ENCODE measurements around the gene TNS2.

DNA sequence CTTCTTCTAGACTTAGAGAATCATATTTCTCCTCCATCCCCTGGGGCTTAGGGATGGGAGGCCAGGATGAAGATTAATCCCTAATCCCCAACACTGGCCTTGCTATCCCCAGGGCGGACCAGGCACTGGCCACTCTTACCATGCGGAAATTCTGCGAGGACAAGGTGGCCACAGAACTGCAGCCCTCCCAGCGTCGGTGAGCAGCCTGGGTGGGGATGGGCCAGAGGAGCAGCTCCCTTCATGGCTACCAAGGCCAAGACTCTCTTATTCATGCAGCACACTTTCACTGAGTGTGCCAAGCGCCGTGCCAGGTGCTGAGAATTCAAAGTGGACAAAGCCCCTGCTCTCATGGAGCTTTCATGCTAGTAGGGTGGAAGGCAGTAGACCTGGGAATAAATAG, 7.0 kb downstream of the TNS2 start:
- TF ChIP-seq, protein P1, sequence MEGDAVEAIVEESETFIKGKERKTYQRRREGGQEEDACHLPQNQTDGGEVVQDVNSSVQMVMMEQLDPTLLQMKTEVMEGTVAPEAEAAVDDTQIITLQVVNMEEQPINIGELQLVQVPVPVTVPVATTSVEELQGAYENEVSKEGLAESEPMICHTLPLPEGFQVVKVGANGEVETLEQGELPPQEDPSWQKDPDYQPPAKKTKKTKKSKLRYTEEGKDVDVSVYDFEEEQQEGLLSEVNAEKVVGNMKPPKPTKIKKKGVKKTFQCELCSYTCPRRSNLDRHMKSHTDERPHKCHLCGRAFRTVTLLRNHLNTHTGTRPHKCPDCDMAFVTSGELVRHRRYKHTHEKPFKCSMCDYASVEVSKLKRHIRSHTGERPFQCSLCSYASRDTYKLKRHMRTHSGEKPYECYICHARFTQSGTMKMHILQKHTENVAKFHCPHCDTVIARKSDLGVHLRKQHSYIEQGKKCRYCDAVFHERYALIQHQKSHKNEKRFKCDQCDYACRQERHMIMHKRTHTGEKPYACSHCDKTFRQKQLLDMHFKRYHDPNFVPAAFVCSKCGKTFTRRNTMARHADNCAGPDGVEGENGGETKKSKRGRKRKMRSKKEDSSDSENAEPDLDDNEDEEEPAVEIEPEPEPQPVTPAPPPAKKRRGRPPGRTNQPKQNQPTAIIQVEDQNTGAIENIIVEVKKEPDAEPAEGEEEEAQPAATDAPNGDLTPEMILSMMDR (IDR thresholded peaks at IDR 0.05): no peak
- TF ChIP-seq POLR2A (IDR thresholded peaks at IDR 0.05): no peak

Data from heart left ventricle (tissue), 13 donors.